HG02943 (cell line): ENCODE results near the gene SLC34A3.
A peak's percentile ranks its signal among the peaks of the same experiment; 100 is the strongest.

Experiments
- ATAC-seq: cut with Tn5 transposase; IDR thresholded peaks from one replicate; pipeline ENCODE4 v1.9.1; 2021; ENCODE audit warnings: mild to moderate bottlenecking, low read depth, moderate library complexity; ENCODE audit not compliant: unreplicated experiment

Gene SLC34A3

DNA sequence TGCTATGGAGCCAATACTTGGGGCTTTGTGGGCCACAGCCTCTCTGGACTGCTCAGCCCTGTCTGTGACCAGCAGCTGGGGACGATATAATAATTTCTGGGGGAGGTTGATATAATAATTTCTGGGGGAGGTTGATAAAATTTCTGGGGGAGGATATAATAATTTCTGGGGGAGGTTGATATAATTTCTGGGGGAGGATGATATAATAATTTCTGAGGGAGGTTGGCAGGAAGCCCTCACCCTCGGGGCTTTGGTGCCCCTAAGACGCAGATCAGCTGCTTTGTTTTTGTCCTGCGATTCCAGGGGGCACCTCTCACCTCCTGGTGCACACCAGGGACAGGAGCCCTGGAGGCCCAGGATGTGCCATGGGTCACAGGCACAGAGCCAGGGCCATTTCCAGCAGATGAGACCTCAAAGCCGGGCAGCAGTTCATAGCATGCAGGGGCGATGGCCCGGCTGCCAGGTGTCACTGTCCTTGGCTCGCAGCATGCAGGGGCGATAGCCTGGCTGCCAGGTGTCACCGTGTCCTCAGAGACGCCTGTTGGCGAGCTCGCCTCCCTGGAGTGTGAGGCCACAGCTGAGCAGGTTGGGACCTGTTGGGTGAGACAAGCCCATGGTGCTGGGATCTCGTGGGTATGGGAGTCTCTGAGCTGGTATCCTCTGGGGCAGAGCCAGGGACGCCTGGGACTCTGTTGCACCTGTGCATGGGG lies 43.1 kb downstream of the SLC34A3 start:
- ATAC-seq = no peak

DNA sequence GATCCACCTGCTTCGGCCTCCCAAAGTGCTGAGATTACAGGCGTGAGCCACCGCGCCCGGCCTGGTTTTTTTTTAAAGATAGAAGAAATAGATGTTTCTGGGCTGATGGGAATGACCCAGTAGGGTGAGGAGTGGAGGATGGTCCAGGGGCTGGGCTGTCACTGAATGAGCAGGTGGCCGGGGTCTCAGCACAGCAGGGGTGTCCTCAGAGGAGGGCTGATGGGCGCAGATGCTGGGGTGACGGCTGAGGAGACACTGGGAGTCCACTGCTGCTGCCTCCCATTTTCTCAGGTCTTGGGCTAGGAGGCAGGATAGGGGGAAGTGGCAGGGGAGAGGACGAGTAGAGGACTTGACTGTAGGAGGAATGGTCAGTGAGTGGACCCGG lies 44.5 kb downstream of the SLC34A3 start:
- ATAC-seq = no peak

DNA sequence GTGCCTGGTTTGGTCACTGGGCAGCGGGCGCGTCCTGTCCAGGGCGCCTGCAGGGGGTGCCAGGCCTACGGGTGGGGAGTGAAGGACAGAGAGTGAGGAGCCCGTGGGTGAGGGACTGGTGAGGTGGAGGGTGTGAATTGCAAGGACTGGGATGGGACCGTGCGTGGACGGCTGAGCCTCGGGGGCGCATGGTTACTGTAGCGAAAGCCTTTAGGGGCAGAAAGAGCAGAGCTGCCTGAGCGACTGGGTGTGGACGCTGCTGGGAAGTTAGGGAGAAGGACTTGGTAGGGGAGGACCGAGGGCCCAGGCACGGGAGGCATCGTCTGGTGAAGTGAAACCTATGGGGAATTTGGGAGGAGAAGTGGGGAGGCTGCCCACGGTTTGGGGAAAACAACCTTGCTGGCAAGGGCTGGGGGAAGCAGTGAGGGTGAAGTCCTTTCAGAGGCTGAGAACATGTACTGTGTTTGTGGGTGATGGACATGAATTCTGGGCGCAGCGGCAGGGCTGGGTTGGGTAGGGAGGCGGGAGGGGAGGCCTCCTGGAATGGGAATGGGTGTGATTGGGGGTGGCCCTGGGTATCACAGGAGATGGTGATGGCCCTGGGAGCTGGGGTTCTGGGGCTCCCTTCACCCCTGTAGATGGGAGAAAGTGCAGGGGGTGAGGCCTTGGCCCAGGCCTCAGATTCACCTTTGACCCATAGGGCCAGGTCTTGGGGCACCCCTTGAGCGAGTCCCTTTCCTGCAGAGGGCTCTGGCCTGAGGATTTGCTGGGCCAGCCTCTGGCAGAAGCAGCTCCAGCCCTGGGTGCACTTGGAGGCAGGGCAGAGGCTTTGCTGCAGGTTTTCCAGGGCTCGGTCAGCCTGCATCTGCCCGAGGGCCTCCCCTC lies 45.1 kb downstream of the SLC34A3 start:
- no peak for ATAC-seq

DNA sequence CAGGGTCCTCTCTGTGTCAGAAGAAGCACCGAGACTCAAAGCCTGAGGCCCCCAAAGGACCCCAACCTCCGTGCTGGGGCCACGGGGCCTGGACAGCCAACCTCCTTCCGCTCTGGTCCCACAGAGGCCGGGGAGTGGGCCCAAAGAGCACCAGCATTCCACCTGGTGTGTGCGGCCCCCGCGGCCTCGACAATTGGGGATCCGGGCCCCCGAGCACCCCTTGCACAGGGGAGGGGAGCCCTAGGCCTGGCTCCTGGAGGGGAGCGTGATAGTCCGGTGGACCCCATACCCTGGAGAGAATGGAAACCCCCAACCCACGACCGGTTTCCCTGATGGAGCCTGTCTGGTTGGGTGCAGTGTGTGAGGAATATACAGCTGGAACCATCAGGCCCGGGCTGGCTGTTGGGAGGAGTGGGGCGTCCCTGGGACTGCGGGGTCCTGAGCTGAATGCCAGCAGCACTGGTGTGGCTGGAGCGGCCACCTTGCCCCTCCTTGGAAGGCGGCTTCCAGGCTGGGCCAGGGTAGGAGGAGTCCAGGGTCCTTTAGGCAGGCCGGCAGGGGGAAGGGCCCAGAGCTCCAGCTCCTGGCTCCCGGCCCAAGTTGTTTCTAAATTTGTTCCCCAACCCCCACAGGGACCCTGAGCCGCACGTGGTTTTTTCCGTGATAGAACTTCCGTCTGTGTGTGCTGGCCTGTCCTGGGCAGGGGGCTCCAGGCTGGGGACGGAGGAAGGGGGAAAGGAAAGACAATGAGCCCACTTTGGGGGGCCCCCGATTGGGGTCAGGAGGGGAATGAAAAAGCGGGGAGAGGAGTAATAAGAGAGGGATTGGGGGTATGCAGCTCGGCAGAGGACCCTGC lies 46.0 kb downstream of the SLC34A3 start:
- no peak for ATAC-seq

DNA sequence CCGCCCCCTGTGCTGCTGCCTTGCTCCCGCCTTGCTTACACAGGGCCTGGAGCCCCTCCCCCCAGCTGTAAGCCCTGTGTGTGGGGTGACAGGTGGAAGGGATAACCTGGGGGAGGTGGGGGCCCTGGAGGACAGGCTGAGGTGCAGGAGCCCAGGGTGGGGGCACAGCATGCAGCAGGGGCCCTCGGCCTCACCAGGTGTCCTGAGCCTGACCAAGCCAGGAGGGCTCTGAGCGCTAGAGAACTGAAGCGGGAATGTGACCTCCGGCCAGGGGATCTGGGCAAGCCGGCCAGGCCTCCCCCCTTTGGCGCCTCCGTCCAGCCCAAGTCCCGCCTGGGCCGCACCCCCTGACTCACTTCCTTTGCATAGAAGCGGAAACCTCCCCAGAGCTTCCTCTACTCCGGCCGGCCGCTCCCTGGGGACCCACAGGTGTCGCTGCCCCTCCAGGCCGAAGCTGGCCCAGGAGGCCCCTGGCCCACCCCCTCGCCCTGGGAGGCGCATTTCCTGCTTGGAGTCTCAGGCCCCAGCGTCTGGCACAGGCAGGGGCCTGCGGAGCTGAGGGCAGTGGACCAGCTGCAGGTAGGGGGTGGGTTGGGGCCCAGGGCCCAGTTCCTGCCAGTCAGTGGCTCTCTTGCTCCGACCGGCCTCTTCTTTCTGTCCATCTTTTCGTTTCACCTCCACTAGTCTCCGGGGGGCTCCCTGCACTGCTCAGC lies 46.8 kb downstream of the SLC34A3 start, which contains the start of gene TOR4A:
Gene TOR4A, plus strand, starts transcription at position 398 of the 713 bp plus-strand sequence. CDS start 964 bp downstream, outside the sequence.
- ATAC-seq = peak; percentile 72

DNA sequence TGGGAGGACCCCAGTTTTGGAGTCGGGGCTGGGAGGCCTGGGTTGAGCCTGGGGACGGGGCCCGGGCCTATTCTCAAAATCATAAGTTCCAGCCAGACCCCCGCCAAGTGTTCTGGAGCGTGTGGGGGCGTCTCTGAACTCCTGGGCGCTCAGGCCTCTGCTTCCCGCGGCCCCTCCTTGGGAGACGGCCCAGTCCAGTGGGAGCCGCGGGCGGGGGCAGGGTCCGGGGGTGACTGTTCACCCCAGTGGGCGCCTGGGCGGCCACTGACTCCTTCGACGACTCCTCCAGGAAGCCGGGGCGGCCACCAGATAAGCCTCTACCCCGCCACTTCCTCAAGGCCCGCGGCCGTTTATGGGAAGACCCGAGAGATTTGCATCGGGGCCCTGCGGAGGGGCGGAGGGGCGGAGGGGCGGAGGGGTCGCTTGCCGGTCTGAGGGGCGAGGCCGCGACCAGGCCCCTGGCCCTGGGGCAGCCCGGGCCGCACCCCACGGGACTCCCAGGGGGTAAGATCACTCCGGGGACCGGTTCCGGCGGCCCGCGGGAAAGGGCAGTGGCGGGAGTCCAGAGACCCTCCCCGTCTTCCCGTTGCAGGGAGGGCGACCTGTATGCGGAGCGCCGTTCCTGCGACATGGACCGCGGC lies 47.5 kb downstream of the SLC34A3 start:
- peak; percentile 12 for ATAC-seq

DNA sequence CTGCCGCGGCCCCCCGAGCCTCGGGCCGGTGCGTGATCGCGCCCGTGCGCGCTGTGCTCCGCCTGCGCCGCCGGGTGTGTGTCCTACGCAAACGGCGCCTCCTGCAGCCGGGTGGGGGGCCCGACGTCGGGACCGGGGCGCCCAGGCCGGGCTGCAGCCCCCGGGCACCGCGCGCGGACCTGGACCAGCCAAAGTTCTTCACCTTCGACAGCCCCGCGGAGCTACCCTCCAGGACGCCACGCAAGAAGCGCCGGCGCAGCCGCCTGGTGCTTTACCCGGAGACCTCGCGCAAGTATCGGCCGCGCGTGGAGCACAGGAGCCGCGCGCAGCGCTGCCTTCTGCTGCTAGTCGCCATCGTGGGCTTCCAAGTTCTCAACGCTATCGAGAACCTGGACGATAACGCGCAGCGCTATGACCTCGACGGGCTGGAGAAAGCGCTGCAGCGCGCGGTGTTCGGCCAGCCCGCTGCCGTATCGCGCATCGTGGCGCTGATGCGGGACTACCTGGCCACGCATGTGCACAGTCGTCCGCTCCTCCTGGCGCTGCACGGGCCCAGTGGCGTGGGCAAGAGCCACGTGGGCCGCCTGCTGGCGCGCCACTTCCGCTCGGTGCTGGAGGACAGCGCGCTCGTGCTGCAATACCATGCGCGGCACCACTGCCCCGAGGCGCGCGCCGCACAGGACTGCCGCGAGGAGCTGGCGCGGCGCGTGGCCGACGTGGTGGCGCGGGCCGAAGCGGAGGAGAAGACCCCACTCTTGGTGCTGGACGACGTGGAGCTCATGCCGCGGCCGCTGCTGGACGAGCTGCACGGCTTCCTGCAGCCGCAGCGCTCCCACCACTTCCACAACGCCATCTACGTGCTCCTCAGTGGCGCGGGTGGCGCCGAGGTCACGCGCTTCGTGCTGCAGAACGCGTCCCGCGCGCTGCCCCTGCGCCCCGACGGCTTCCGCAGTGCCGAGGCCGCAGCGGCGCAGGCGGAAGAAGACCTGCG lies 48.3 kb downstream of the SLC34A3 start:
- no peak for ATAC-seq

DNA sequence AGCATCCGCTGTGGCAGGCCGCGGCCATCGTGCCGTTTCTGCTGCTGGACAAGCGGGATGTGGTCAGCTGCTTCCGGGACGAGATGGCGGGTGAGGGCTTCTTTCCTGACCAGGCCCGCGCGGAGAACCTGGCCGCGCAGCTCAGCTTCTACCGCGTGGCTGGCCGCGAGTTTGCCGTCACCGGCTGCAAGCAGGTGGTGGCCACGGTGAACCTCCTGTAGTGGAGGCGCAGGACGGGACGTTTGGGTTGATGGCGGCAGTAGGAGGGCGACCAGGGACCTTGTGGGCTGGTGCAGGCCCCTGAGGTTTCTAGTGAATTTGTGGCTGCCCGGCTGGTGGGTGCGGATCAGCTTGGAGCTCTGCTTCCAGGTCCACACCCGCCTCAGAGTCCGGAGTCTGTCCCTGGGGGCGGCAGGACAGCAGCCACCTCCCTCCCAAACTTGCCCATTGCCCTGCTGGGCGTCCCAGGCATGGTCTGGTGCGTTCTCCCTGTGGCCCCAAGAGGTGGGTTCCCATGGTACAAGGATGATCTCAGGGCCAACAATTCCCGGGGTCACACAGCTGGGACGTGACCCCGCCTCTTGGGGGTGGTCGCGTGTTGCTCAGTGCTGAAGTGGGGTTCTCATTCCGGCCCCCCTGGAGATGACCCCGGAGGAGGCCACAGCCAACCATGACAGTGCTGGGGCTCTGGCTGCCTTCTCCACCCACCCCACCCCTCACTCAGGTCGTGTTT lies 49.2 kb downstream of the SLC34A3 start:
- ATAC-seq = no peak

DNA sequence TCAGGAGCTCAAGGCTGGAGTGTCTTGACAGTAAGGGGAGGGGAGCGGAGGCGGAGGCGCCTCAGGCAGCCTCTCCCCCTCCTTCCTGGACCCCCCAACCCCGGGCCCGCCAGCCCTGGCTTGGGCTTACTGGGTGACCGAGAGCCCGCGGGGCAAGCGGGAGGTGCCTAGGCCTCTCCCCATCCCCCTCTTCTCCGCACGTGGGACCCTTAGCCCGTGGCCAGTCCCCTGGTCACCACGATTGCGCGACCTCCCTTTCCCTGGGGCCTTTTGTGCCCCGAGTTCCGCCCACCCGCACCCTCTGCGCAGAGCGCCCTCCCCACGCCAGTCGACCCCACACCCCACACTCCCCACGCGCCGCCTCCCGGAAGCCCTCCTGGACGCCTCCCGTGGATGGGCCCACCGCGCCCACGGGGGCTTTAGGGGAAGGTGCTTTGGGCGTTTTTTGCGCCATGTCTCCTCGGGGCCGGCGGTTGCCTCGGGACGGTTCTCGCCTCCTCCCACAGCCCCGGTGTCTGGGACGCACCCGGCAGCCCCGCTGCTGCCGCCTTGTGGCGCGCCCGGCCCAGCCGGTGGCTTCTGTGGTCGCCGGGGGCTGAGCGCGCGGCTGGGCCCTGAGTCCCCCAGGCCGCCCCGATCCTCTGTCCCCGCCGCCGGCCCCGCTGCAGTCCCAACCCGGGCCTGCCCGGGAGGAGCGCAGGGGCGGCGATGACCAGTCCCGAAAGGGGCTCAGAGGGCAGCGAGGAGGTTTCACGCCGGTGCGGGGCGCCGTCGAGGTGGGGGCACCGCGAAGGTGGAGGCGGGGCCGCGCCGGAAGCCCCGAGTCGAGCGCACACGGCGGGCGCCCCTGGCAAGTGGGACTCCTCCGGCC lies 50.0 kb downstream of the SLC34A3 start:
- no peak for ATAC-seq

DNA sequence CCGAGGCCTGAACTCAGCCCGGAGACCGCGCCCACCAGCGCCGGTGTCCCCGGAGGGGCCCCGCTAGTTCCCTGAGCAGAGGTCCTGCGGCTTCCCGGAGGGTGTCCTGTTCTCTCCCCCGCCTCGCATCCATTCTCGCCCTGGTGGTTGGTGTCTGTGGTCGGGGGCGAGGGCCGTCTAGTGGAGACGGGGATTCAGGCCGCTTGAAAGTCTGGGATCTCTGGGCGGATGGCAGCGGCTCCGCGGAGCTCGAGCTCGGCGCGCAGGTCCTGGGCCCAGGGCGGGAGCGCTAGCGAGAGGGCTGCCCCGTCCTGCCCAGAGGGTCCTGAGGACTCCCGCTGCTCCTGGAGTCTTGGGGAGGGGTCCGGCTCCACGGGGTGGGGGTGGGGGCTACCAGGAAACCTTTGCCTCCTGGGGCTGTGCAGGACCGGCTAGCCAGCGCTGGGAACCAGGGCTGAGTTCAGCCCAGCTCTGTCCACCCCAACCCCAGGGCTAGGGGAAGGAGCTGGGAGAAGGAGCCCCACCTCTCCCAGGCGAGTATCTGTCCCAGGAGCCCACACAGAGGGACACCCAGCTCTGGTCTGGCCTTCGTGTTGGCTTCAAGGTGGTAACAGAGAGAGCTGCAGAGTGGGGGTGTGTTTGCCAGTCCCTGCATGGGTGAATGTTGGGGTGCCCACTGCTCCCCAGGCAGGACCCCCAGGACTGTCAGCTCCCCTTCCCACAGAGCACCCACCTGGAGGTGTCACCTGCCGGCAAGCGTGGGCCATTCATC lies 50.8 kb downstream of the SLC34A3 start:
- no peak for ATAC-seq
